Nephron progenitor cell (in vitro differentiated cells): ENCODE results near the gene LDHAL6A.

Experiments used
- DNase-seq: peaks from one replicate; pipeline ENCODE4 v3.0.0; 2021
- H3K27ac Mint-ChIP-seq: 2 replicates; pipeline ENCODE4 v1.8.0; 2021; ENCODE audit warnings: mild to moderate bottlenecking, moderate library complexity, mixed read lengths
- H3K27me3 Mint-ChIP-seq: 2 replicates; pipeline ENCODE4 v1.8.0; 2021; ENCODE audit warnings: mild to moderate bottlenecking, low read depth, mixed read lengths; ENCODE audit not compliant: poor library complexity
- H3K36me3 Mint-ChIP-seq: 2 replicates; pipeline ENCODE4 v1.8.0; 2021; ENCODE audit warnings: low read depth, mixed read lengths
- H3K4me1 Mint-ChIP-seq: 2 replicates; pipeline ENCODE4 v1.8.0; 2021; ENCODE audit warnings: mixed read lengths
- H3K4me3 Mint-ChIP-seq: 2 replicates; pipeline ENCODE4 v1.8.0; 2021; ENCODE audit warnings: mild to moderate bottlenecking, moderate library complexity, mixed read lengths
- H3K9me3 Mint-ChIP-seq: 2 replicates; pipeline ENCODE4 v1.8.0; 2021; ENCODE audit warnings: mild to moderate bottlenecking, moderate library complexity, mixed read lengths
- CTCF ChIP-seq: fragments of 200-600 bp; sonication (generic); IDR thresholded peaks from 2 replicates; pipeline ENCODE4 v1.5.0; 2021; ENCODE audit warnings: antibody characterized with exemption

Gene LDHAL6A

DNA sequence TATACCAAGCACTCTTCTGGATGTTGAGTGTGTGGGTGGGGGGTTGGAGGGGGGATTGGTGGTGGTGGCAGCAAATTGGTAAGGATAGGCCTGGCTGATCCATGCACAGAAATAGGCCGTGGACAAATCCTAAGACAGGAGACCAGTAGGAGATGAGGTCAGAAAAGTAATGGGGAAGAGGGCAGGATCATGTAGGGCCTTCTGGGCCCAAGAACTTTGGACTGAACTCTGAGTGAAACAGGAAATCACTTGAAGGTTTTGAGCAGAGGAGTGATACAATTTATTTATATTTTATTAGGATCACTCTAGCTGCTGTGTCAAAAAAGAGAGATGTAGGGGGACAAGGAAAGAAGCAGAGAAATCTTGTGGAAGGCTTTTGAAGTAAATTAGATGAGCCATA is 42.4 kb downstream of the LDHAL6A start:
- Mint-ChIP-seq H3K27ac (no peak overlapping the region), H3K27me3 (no peaks in the 10 kb centered on the region), H3K4me1 (no peaks in the 10 kb centered on the region), H3K4me3 (no peak overlapping the region), H3K9me3 (no peaks in the 10 kb centered on the region), H3K36me3 (peaks cover 70% of the 10 kb centered on the region)
- TF ChIP-seq CTCF = no peak
- no peak for DNase-seq

- no peaks in the 10 kb centered on the region for H3K9me3 Mint-ChIP-seq
- no peaks in the 10 kb centered on the region for H3K27me3 Mint-ChIP-seq
- TF ChIP-seq CTCF = no peak
- no peak for DNase-seq
- H3K27ac Mint-ChIP-seq = no peak overlapping the region
- H3K36me3 Mint-ChIP-seq = peaks cover 72% of the 10 kb centered on the region
- no peak overlapping the region for H3K4me3 Mint-ChIP-seq
- no peaks in the 10 kb centered on the region for H3K4me1 Mint-ChIP-seq
Observed at GRCh38 chr11:18501629-18502028, 46.0 kb downstream of the LDHAL6A start.

DNA sequence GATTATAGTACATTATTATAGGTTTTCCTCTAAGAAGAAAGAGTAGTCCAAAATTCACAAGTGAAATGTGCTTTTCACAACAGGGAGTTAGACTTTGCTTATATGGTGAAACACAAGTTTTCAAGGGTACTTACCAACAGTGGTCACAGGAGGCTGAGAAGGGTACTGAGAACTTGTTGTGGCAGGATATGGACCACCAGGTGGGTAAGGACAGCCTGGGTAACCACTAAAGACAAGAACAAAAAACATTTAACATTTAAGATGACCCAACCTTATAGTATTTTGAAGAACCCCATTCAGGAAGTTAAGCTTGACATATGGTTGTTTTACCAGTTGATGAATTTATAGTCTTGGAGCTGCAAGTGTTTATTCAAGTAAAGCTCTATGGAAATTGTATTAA is 46.7 kb downstream of the LDHAL6A start:
- no peaks in the 10 kb centered on the region for H3K9me3 Mint-ChIP-seq
- H3K27ac Mint-ChIP-seq = no peak overlapping the region
- H3K27me3 Mint-ChIP-seq = no peaks in the 10 kb centered on the region
- no peak for TF ChIP-seq CTCF
- DNase-seq = no peak
- H3K4me1 Mint-ChIP-seq = no peaks in the 10 kb centered on the region
- no peak overlapping the region for H3K4me3 Mint-ChIP-seq
- H3K36me3 Mint-ChIP-seq = peaks cover 72% of the 10 kb centered on the region

- TF ChIP-seq CTCF = no peak
- no peak for DNase-seq
- Mint-ChIP-seq H3K4me1 (peaks cover 8% of the 10 kb centered on the region), H3K27ac (no peak overlapping the region), H3K9me3 (no peaks in the 10 kb centered on the region), H3K36me3 (peaks cover 20% of the 10 kb centered on the region), H3K27me3 (no peaks in the 10 kb centered on the region), H3K4me3 (no peak overlapping the region)
Observed at GRCh38 chr11:18521122-18521521, 65.5 kb downstream of the LDHAL6A start.

DNA sequence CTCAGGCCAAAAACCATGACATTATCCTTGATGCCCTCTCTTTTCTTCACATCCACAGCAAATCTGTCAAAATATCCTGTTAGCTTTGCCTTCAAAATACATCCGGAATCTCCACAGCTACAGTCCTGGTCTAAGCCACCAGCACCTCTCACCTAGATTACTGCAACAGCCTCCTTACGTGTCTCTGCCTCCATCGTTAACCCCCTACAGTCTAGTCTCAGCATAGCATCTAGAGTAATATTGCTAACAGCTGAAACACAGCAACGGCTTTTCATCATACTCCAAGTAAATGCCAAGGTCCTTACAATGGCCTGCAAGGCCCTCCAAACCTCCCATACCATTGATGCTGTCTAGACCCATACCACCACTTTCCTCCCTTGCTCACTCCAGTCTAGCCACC is 66.7 kb downstream of the LDHAL6A start:
- DNase-seq = no peak
- H3K27ac Mint-ChIP-seq = no peak overlapping the region
- no peaks in the 10 kb centered on the region for H3K27me3 Mint-ChIP-seq
- no peak overlapping the region for H3K4me3 Mint-ChIP-seq
- TF ChIP-seq CTCF = no peak
- H3K9me3 Mint-ChIP-seq = no peaks in the 10 kb centered on the region
- H3K4me1 Mint-ChIP-seq = peaks cover 16% of the 10 kb centered on the region
- peaks cover 20% of the 10 kb centered on the region for H3K36me3 Mint-ChIP-seq

DNA sequence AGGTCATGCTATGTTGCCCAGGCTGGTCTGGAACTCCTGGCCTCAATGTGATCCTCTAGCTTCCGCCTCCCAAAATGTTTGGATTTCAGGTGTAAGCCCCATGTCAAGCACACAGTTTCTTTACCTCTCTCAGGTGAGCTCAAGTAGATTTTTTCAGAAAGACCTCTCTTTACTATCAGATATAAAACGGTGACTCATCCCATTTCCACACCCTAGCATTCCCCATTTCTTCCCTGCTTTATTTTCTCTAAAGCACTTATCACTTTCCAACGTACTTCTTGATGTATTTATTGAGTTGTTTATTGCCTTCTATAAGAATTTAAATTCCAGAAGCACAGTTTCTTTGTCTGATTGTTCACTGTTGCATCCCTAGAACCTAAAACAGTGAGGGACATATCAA is 67.4 kb downstream of the LDHAL6A start:
- Mint-ChIP-seq H3K27me3 (no peaks in the 10 kb centered on the region), H3K4me1 (peaks cover 23% of the 10 kb centered on the region), H3K36me3 (peaks cover 20% of the 10 kb centered on the region), H3K27ac (no peak overlapping the region), H3K9me3 (no peaks in the 10 kb centered on the region), H3K4me3 (no peak overlapping the region)
- no peak for DNase-seq
- no peak for TF ChIP-seq CTCF
